Brain microvascular endothelial cell (primary cell): Measurements from ENCODE around the gene SLC22A3.

Experiments used
- DNase-seq: peaks from one replicate; pipeline ENCODE4 v3.0.0-alpha.2; 2020
- H3K27ac ChIP-seq: fragments of 250-450 bp; sonication (Bioruptor Pico); 2 replicates; pipeline ENCODE4 v1.5.1; 2020; ENCODE audit warnings: mild to moderate bottlenecking, moderate library complexity
- H3K27me3 ChIP-seq: fragments of 250-450 bp; sonication (Bioruptor Pico); replicated peaks from 2 replicates; pipeline ENCODE4 v1.5.1; 2020; ENCODE audit warnings: mild to moderate bottlenecking
- H3K36me3 ChIP-seq: fragments of 250-450 bp; sonication (Bioruptor Pico); replicated peaks from 2 replicates; pipeline ENCODE4 v1.5.1; 2020; ENCODE audit warnings: mild to moderate bottlenecking
- H3K4me3 ChIP-seq: 2 replicates; pipeline ENCODE4 v1.5.1; 2011; ENCODE audit warnings: low read depth, mild to moderate bottlenecking, control low read depth, low read length, moderate library complexity
- in situ Hi-C: cut with HindIII; loops from 2 replicates; pipeline ENCODE4 v1.10.0; 2017; ENCODE audit warnings: low sequenced_read_pairs, low pct_ligation_motif_present
- TF ChIP-seq, protein P1 (sequence below): IDR thresholded peaks from 2 replicates; pipeline ENCODE4 v1.5.1; 2011; ENCODE audit warnings: low read depth, mild to moderate bottlenecking, moderate library complexity, low read length, control low read depth, inconsistent platforms; ENCODE audit errors: missing control alignments

SLC22A3 gene

GRCh38 chr6:160418370-160418769 lies 70.2 kb downstream of the SLC22A3 start:
- H3K27ac ChIP-seq: no peak overlapping the region
- TF ChIP-seq, protein P1, sequence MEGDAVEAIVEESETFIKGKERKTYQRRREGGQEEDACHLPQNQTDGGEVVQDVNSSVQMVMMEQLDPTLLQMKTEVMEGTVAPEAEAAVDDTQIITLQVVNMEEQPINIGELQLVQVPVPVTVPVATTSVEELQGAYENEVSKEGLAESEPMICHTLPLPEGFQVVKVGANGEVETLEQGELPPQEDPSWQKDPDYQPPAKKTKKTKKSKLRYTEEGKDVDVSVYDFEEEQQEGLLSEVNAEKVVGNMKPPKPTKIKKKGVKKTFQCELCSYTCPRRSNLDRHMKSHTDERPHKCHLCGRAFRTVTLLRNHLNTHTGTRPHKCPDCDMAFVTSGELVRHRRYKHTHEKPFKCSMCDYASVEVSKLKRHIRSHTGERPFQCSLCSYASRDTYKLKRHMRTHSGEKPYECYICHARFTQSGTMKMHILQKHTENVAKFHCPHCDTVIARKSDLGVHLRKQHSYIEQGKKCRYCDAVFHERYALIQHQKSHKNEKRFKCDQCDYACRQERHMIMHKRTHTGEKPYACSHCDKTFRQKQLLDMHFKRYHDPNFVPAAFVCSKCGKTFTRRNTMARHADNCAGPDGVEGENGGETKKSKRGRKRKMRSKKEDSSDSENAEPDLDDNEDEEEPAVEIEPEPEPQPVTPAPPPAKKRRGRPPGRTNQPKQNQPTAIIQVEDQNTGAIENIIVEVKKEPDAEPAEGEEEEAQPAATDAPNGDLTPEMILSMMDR: no peak
- H3K36me3 ChIP-seq: no peaks in the 10 kb centered on the region
- H3K4me3 ChIP-seq: no peak overlapping the region
- H3K27me3 ChIP-seq: no peaks in the 10 kb centered on the region
- DNase-seq: no peak
- in situ Hi-C loops: no loop called here

GRCh38 chr6:160419488-160419887 lies 71.3 kb downstream of the SLC22A3 start:
- no peak for DNase-seq
- H3K27ac ChIP-seq: no peak overlapping the region
- in situ Hi-C loops: no loop called here

DNA sequence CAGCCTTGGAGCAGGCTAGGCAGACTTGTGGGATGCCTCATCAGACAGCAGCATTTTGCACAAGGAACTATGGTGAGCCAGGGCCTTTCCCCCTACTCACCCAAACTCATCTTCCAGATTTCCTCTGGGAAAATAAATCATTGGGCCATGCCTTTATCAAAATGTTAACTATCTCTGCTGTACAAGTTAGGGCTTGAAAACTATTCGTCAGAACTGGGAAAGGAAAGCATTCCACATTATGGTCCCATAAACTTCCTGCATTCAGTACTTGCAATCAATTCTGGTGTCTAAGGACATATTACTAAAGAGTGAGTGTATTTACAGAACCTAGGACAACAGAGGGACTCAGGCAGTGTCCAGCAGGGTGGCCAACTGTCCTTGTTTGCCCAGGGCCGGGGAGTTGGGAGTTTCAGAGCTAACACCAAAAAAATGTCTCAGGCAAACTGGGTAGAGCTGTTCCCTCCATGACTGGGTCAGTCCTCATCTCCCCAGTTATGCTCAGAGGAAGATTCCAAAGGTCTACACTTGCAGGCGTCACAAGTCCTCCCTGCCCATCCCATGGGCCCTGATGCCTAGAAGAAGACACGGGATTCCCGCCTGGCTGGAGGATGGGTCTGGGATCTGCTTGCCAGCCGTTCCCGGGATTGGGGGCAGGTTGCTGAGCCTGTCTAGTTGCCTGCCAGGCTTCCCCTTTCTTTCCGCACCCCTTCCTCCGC lies 72.2 kb downstream of the SLC22A3 start:
- H3K4me3 ChIP-seq: no peak overlapping the region
- H3K36me3 ChIP-seq: no peaks in the 10 kb centered on the region
- TF ChIP-seq, protein P1: no peak
- no peaks in the 10 kb centered on the region for H3K27me3 ChIP-seq
- in situ Hi-C loops: no loop called here
- H3K27ac ChIP-seq: no peak overlapping the region
- DNase-seq: no peak

More at GRCh38 chr6:160419488-160419887, 71.3 kb downstream of the SLC22A3 start:
- H3K4me3 ChIP-seq: no peak overlapping the region
- H3K36me3 ChIP-seq: no peaks in the 10 kb centered on the region
- TF ChIP-seq, protein P1: no peak
- H3K27me3 ChIP-seq: no peaks in the 10 kb centered on the region

DNA sequence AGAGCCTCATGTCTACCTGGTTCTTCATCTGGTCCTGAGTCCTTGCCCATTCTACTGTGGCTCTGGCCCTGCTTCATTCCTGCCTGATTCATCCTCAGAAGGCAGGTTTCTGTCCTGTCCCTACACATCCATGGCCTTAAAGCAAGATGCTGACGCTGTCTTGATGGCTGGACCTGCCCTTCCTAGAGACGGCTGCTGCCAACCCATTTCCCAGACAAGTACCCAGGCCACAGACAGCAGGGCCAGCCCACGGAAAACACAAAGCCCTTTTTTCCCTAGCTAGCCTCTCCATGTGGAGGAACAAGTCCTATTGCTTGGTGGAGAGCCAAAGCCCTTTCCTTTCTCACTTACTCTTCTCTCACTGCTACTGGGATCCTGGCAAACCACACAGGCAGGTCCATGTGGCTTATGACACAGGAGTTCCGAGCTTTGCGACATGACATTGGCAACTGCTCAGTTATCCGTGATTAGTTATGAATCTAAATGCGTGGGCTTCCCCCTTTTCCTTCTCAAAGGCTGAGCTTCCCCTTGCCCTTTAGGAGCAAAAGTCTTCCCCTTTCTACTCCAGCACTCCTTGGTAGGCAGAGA lies 72.9 kb downstream of the SLC22A3 start:
- no peaks in the 10 kb centered on the region for H3K27me3 ChIP-seq
- TF ChIP-seq, protein P1: no peak
- no peaks in the 10 kb centered on the region for H3K36me3 ChIP-seq
- H3K27ac ChIP-seq: no peak overlapping the region
- no peak for DNase-seq
- H3K4me3 ChIP-seq: no peak overlapping the region
- in situ Hi-C loops: no loop called here

DNA sequence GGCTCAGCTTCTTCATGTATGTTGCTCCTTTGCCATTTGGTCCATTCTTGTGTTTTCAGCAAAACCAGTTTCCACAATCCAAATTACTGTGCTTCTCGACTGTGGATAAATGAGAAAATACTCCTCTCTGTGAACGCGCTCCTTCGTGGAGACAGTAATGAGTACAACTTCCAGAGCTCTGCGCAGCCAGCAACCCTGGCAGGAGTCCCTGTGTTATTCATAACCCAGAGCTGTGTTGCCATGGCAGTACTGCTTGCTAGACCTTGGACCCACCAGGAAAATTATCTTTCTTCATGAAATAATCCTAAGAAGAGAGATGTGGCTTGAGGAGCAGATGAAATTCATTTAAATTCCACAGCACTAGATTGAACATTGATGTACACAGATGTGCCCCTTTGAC lies 73.7 kb downstream of the SLC22A3 start:
- Histone ChIP-seq H3K36me3 (no peaks in the 10 kb centered on the region), H3K27me3 (no peaks in the 10 kb centered on the region), H3K27ac (no peak overlapping the region), H3K4me3 (no peak overlapping the region)
- in situ Hi-C loops: no loop called here
- TF ChIP-seq, protein P1: no peak
- DNase-seq: no peak
